Peyer's patch (tissue), 4 donors: ENCODE measurements around the gene QSER1. TPM values are rescaled to one million over a fixed set of nuclear protein-coding genes. Genes with fewer than 3 reads are reported as not detected.

Source experiments
- DNase-seq, 3 donors: peaks; one replicate each; pipeline ENCODE4 v3.0.0-alpha.2; 2017 to 2019
- H3K27ac ChIP-seq, 4 donors: fragments of 200-600 bp; sonication (generic); one replicate each; pipeline ENCODE4 v1.5.1; 2016 to 2019
- H3K27me3 ChIP-seq, 2 donors: fragments of 200-600 bp; sonication (generic); one replicate each; pipeline ENCODE4 v1.5.1; 2019
- H3K36me3 ChIP-seq, 3 donors: fragments of 200-600 bp; sonication (generic); one replicate each; pipeline ENCODE4 v1.5.1; 2016 to 2019
- H3K4me1 ChIP-seq, 4 donors: fragments of 200-600 bp; sonication (generic); one replicate each; pipeline ENCODE4 v1.5.1; 2016 to 2019
- H3K4me3 ChIP-seq, 4 donors: fragments of 200-600 bp; sonication (generic); 1 replicate in 3 of 4; 2 replicates in 1 of 4; pipeline ENCODE4 v1.5.1; 2016 to 2019; ENCODE audit warnings: mild to moderate bottlenecking in 1 of 4
- H3K9me3 ChIP-seq, 4 donors: fragments of 200-600 bp; sonication (generic); one replicate each; pipeline ENCODE4 v1.5.1; 2016 to 2019; ENCODE audit warnings: mild to moderate bottlenecking in 1 of 4
- POLR2A ChIP-seq, 2 donors: fragments of 450-650 bp; IDR thresholded peaks; one replicate each; pipeline ENCODE4 v1.5.1; 2017; ENCODE audit warnings: antibody characterized with exemption in 2 of 2, mild to moderate bottlenecking in 2 of 2, moderate library complexity in 2 of 2
- total RNA-seq, 4 donors: library from RNA; depleted of rRNA; stranded (reverse); fragments of >200 nt; gene quantifications; one replicate each; pipeline ENCODE4 v1.1.0, GENCODE V29; 2016
- TF ChIP-seq, protein P1 (sequence below), 6 experiments: fragments of 450-650 bp in 4 of 6; fragments of 200-600 bp in 2 of 6; sonication (generic) in 1 of 6; IDR thresholded peaks; one replicate each; pipeline ENCODE4 v1.5.1; 2017 to 2019; ENCODE audit warnings: antibody characterized with exemption in 6 of 6, mild to moderate bottlenecking in 3 of 6, moderate library complexity in 1 of 6

The QSER1 gene
- total RNA-seq, 4 donors from 2014 or later: 17.7 to 111 (median 21.9) TPM

DNA sequence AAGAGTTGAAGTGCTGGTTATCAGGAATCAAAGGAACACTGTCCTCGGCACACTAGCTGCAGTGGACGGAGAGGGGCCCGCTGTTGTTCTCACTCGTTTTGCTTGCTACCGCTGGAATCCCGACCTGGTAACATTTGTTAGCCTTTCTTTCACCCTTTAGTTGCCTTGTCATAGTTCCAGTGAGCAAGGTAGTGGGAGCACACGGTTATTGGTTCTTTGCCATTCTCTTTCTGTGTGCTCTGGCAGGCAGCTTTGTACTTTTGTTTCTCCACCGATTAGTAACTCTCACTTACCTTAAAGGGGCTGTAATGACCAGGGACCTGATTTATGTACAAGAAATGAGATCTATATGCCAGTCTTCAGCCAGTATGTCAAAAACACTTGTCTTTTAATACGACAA is 124.9 kb downstream of the QSER1 start:
- Histone ChIP-seq H3K4me3 (peak overlapping the region in 2 of 4 donors; percentile 66 to 74), H3K4me1 (peaks cover 0 to 30% (median 6%) of the 10 kb centered on the region in 4 donors), H3K27me3 (no peaks in the 10 kb centered on the region), H3K9me3 (no peaks in the 10 kb centered on the region), H3K27ac (peak overlapping the region in 3 of 4 donors; percentile 7 to 76 (median 48)), H3K36me3 (no peaks in the 10 kb centered on the region)
- TF ChIP-seq, protein P1, sequence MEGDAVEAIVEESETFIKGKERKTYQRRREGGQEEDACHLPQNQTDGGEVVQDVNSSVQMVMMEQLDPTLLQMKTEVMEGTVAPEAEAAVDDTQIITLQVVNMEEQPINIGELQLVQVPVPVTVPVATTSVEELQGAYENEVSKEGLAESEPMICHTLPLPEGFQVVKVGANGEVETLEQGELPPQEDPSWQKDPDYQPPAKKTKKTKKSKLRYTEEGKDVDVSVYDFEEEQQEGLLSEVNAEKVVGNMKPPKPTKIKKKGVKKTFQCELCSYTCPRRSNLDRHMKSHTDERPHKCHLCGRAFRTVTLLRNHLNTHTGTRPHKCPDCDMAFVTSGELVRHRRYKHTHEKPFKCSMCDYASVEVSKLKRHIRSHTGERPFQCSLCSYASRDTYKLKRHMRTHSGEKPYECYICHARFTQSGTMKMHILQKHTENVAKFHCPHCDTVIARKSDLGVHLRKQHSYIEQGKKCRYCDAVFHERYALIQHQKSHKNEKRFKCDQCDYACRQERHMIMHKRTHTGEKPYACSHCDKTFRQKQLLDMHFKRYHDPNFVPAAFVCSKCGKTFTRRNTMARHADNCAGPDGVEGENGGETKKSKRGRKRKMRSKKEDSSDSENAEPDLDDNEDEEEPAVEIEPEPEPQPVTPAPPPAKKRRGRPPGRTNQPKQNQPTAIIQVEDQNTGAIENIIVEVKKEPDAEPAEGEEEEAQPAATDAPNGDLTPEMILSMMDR (IDR thresholded peaks at IDR 0.05): no peak
- DNase-seq: no peak

DNA sequence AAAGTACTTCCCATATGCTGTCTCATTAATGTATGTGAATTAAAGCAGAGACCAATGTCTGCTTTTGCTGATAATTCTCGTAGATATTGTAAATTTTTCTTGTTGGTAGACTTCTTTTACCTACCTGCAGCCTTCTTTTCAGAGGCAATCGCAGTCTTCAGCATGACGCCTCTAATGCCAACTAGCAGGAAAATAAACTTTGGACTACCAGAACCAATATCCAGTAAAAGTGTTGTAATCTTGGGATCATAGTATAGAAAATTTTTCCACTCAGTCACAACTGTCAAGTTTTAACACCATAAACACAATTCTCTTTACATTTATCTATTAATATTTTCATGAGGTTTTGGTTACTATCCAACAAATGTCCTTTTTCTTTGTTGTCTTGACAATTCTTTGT is 125.4 kb downstream of the QSER1 start:
- H3K27ac ChIP-seq: peak overlapping the region in 3 of 4 donors; percentile 7 to 76 (median 48)
- no peaks in the 10 kb centered on the region for H3K9me3 ChIP-seq

DNA sequence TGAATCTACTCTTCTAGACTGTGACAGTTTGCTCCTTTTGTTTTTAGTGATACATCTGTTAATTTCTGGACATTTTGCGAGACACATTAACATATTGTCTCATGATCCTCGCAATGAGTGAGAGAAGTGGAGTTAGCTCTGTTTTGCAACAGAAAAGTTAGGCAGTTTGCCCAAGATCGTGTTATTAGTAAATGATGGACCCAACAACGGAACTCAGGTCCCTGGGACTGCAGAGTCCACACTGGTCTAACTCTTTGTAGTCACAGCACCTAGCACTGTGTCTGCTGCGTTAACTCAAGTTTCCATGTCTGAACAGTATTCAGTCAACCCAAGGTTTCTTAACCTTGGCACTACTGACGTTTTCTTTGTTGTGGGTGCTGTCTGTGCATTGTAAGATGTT is 126.2 kb downstream of the QSER1 start:
- Histone ChIP-seq H3K27ac (no peak overlapping the region), H3K4me1 (peaks cover 0 to 37% (median 6%) of the 10 kb centered on the region in 4 donors), H3K36me3 (no peaks in the 10 kb centered on the region), H3K4me3 (no peak overlapping the region), H3K9me3 (no peaks in the 10 kb centered on the region), H3K27me3 (no peaks in the 10 kb centered on the region)
- TF ChIP-seq, protein P1 (IDR thresholded peaks at IDR 0.05): no peak
- no peak for TF ChIP-seq POLR2A (IDR thresholded peaks at IDR 0.05)
- no peak for DNase-seq

More for the DNA sequence above, 125.4 kb downstream of the QSER1 start:
- Histone ChIP-seq H3K4me1 (peaks cover 0 to 34% (median 6%) of the 10 kb centered on the region in 4 donors), H3K4me3 (peak overlapping the region in 2 of 4 donors; percentile 66 to 74), H3K36me3 (no peaks in the 10 kb centered on the region), H3K27me3 (no peaks in the 10 kb centered on the region)
- DNase-seq: no peak
- TF ChIP-seq, protein P1 (IDR thresholded peaks at IDR 0.05): no peak
- peak in 1 of 2 donors; percentile 14 for TF ChIP-seq POLR2A (IDR thresholded peaks at IDR 0.05)

DNA sequence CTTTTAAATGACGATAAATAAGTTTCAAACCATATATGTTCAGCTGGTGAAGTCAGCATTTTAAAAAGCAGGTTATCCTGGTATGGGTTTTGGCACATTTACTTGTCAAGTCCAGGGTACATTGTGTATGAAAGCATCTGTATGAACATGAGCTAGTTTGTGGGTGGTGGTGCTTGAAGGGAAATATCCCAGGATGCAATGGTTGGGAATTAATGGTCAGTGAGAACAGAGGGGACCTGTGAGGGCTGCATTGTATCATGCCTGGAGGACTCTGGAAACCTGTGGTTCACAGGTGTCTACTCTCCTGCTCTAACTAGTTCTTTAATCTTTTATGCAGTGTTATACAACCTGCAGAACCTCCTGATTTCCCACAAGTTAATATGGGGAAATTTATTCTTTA is 128.9 kb downstream of the QSER1 start:
- Histone ChIP-seq H3K27ac (peak overlapping the region in 1 of 4 donors; percentile 48), H3K36me3 (peaks cover 0 to 7% (median 0%) of the 10 kb centered on the region in 3 donors), H3K4me3 (no peak overlapping the region), H3K4me1 (peaks cover 0 to 32% (median under 1%) of the 10 kb centered on the region in 4 donors), H3K9me3 (no peaks in the 10 kb centered on the region), H3K27me3 (no peaks in the 10 kb centered on the region)
- no peak for DNase-seq
- TF ChIP-seq, protein P1 (IDR thresholded peaks at IDR 0.05): no peak
- no peak for TF ChIP-seq POLR2A (IDR thresholded peaks at IDR 0.05)

DNA sequence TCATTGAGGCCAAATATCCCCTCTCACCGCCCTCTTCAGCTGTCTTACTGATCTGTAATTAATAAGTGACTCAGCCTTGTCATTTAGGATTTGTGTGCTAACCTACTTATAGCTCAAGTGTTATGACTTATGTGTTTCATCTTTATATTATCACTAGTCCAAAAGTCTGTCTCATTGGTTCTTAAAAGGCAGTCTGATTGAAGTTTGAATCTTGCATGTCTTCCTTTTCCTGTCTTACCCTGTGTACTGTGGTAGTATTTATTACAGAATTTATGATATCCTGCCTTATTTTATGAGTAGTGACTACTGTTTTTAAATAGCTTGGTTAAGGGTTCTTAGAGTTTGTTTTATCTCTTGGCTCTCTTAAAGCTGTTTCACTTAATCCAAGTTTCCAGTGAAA is 129.3 kb downstream of the QSER1 start:
- Histone ChIP-seq H3K4me1 (peaks cover 0 to 32% (median 0%) of the 10 kb centered on the region in 4 donors), H3K36me3 (peaks cover 0 to 11% (median 0%) of the 10 kb centered on the region in 3 donors), H3K27ac (peak overlapping the region in 1 of 4 donors; percentile 48), H3K4me3 (no peak overlapping the region), H3K27me3 (no peaks in the 10 kb centered on the region), H3K9me3 (no peaks in the 10 kb centered on the region)
- DNase-seq: no peak
- TF ChIP-seq POLR2A (IDR thresholded peaks at IDR 0.05): no peak
- TF ChIP-seq, protein P1 (IDR thresholded peaks at IDR 0.05): no peak

DNA sequence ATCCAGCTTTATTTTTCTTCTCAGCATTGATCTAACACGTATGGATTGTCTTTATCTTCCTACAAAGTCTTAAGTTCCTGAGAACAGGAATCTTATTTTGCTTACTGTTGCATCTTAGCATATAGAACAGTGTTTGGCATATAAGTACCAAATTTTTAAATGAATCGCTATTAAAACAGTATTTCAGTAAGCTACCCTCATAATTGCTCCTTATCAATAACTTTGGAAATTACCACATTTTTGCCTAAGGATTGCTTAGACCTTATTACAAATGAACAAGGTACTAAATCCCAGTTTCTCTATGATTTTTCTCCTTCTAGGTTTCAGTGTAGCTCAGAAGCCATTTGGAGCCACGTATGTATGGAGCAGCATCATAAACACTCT is 132.7 kb downstream of the QSER1 start:
- TF ChIP-seq, protein P1 (IDR thresholded peaks at IDR 0.05): no peak
- no peak for TF ChIP-seq POLR2A (IDR thresholded peaks at IDR 0.05)
- Histone ChIP-seq H3K9me3 (no peaks in the 10 kb centered on the region), H3K4me3 (no peak overlapping the region), H3K27me3 (no peaks in the 10 kb centered on the region), H3K4me1 (peaks cover 0 to 21% (median 0%) of the 10 kb centered on the region in 4 donors), H3K27ac (no peak overlapping the region), H3K36me3 (peaks cover 0 to 16% (median 0%) of the 10 kb centered on the region in 3 donors)
- DNase-seq: no peak
